B cell (primary cell): Measurements from ENCODE around the gene CASTOR1. TPM values are rescaled to one million over a fixed set of nuclear protein-coding genes. Genes with fewer than 3 reads are reported as not detected.

Experiments used
- ATAC-seq: fragments of 200-7000 bp; cut with Tn5 transposase; one replicate; pipeline ENCODE4 v1.10.0; 2021; ENCODE audit warnings: low read depth, mild to moderate bottlenecking, moderate number of reproducible peaks, moderate library complexity
- CTCF ChIA-PET: fragments of 350-600 bp; sonication (Branson Sonifier 250); formaldehyde crosslinking; loops from one replicate; lab custom pipeline; 2021; ENCODE audit warnings: antibody characterized with exemption, inconsistent platforms; lab: Charles Lee
- POLR2A ChIA-PET: fragments of 350-600 bp; sonication (Branson Sonifier 250); formaldehyde crosslinking; loops from one replicate; lab custom pipeline; 2021; ENCODE audit warnings: antibody characterized with exemption; lab: Charles Lee
- DNase-seq: peaks from one replicate; pipeline ENCODE4 v3.0.0; 2013
- H2AFZ ChIP-seq: 2 replicates; pipeline ENCODE4 v1.6.1; 2012; ENCODE audit warnings: mild to moderate bottlenecking, low read depth, low read length; ENCODE audit not compliant: insufficient read depth, poor library complexity, severe bottlenecking
- H3K27ac ChIP-seq, 2 donors: 1 replicate in 1 of 2; 2 replicates in 1 of 2; pipeline ENCODE4 v1.5.1; 2012 to 2013; ENCODE audit warnings: low read length in 2 of 2, mild to moderate bottlenecking in 2 of 2, moderate library complexity in 1 of 2
- H3K27me3 ChIP-seq, 4 experiments: fragments of 200-600 bp in 1 of 4; sonication (generic) in 1 of 4; replicated peaks in 1 of 4; 1 replicate in 2 of 4; 2 replicates in 2 of 4; pipeline versions ENCODE4 v1.6.1 to v1.7.0; 2013 to 2016; ENCODE audit warnings: low read length in 3 of 4, mild to moderate bottlenecking in 2 of 4, mixed read lengths in 1 of 4, moderate library complexity in 1 of 4; ENCODE audit not compliant: insufficient read depth in 4 of 4, control insufficient read depth in 3 of 4; ENCODE audit errors: control extremely low read depth in 1 of 4
- H3K36me3 ChIP-seq, 2 experiments: replicated peaks in 1 of 2; 1 replicate in 1 of 2; 2 replicates in 1 of 2; pipeline versions ENCODE4 v1.6.1 to v1.7.1; 2013; ENCODE audit warnings: low read length in 1 of 2; ENCODE audit not compliant: insufficient read depth in 2 of 2, control insufficient read depth in 1 of 2; ENCODE audit errors: control extremely low read depth in 1 of 2, extremely low read depth in 1 of 2
- H3K4me1 ChIP-seq, 2 donors: fragments of 200-600 bp in 1 of 2; sonication (generic) in 1 of 2; 1 replicate in 1 of 2; 2 replicates in 1 of 2; pipeline versions ENCODE4 v1.5.1 to v1.6.1; 2013 to 2017; ENCODE audit warnings: low read length in 2 of 2; ENCODE audit not compliant: control insufficient read depth in 2 of 2, insufficient read depth in 2 of 2
- H3K4me2 ChIP-seq: replicated peaks from 2 replicates; pipeline ENCODE3; 2012; ENCODE audit warnings: mild to moderate bottlenecking, low read depth, low read length; ENCODE audit not compliant: poor library complexity, severe bottlenecking
- H3K4me3 ChIP-seq, 5 experiments: fragments of 200-600 bp in 1 of 5; sonication (generic) in 1 of 5; 1 replicate in 3 of 5; 2 replicates in 2 of 5; pipeline versions ENCODE4 v1.5.1 to v1.7.0; 2011 to 2016; ENCODE audit warnings: low read length in 4 of 5, mild to moderate bottlenecking in 4 of 5, low read depth in 2 of 5, control low read depth in 1 of 5, moderate library complexity in 1 of 5; ENCODE audit not compliant: insufficient read depth in 1 of 5; ENCODE audit errors: control extremely low read depth in 1 of 5, extremely low read depth in 1 of 5
- H3K79me2 ChIP-seq: fragments of 200-600 bp; sonication (generic); one replicate; pipeline ENCODE4 v1.6.0; 2016; ENCODE audit warnings: low read length; ENCODE audit not compliant: control insufficient read depth, insufficient read depth
- H3K9ac ChIP-seq: fragments of 200-600 bp; sonication (generic); 2 replicates; pipeline ENCODE4 v1.6.1; 2017; ENCODE audit warnings: mild to moderate bottlenecking, low read length, moderate library complexity
- H3K9me3 ChIP-seq, 3 donors: one replicate each; pipeline versions ENCODE4 v1.6.1 to v1.7.1; 2013; ENCODE audit warnings: low read length in 2 of 3; ENCODE audit not compliant: control insufficient read depth in 2 of 3, insufficient read depth in 1 of 3; ENCODE audit errors: control extremely low read depth in 1 of 3
- H4K20me1 ChIP-seq: 2 replicates; pipeline ENCODE4 v1.6.0; 2012; ENCODE audit warnings: mild to moderate bottlenecking, low read length; ENCODE audit not compliant: insufficient read depth, control insufficient read depth, poor library complexity, severe bottlenecking
- H3K27ac Mint-ChIP-seq: one replicate; pipeline ENCODE4 v1.8.0; 2021; ENCODE audit warnings: mixed read lengths
- H3K27me3 Mint-ChIP-seq: one replicate; pipeline ENCODE4 v1.8.0; 2021; ENCODE audit warnings: mixed read lengths
- H3K4me1 Mint-ChIP-seq: one replicate; pipeline ENCODE4 v1.8.0; 2021; ENCODE audit warnings: mixed read lengths
- H3K4me3 Mint-ChIP-seq: one replicate; pipeline ENCODE4 v1.8.0; 2021; ENCODE audit warnings: mixed read lengths
- H3K9me3 Mint-ChIP-seq: one replicate; pipeline ENCODE4 v1.8.0; 2022; ENCODE audit warnings: mixed read lengths; ENCODE audit not compliant: insufficient read depth
- CTCF ChIP-seq: fragments of 200-600 bp; IDR thresholded peaks from one replicate; pipeline ENCODE4 v1.8.0; 2022; ENCODE audit warnings: antibody characterized with exemption, mild to moderate bottlenecking
- EZH2 ChIP-seq: IDR thresholded peaks from 2 replicates; pipeline ENCODE4 v1.6.1; 2012; ENCODE audit warnings: borderline replicate concordance, low read depth, mild to moderate bottlenecking, moderate library complexity, low read length; ENCODE audit not compliant: insufficient read depth, poor library complexity, severe bottlenecking
- WGBS: methylation state at CpG from one replicate; pipeline ENCODE4 v1.1.5; 2013; ENCODE audit warnings: missing lambda C conversion rate; ENCODE audit not compliant: insufficient coverage; 5-methylcytosine and 5-hydroxymethylcytosine counted together
- intact Hi-C: fragments of 100-400 bp; cut with micrococcal nuclease; formaldehyde crosslinking; loops from one replicate; pipeline ENCODE4 v1.10.0; 2022
- polyA plus RNA-seq: library from polyadenylated mRNA; depleted of rRNA; stranded (reverse); fragments of >200 nt; gene quantifications from 2 replicates; pipeline ENCODE4 v1.2.3, GENCODE V29; 2012
- total RNA-seq, 2 donors: library from RNA; stranded (reverse); fragments of 120-200 nt in 1 of 2; gene quantifications; 1 replicate in 1 of 2; 2 replicates in 1 of 2; pipeline versions ENCODE4 v1.2.3 to v1.2.4, GENCODE V29; 2013 to 2022

The CASTOR1 gene
- total and polyA plus RNA-seq, 2 donors (not counting 1 experiment from before 2014, with no cell fraction given) = 16.3 to 18.4 TPM

- intact Hi-C loops = loop anchor here (1.0 to 5.0 kb wide), 6 partner anchors 21 to 1676 kb away; partner anchors contain the start of genes SF3A1, XBP1 and YWHAH
- Histone ChIP-seq H3K27ac (peak within 1 kb of the TSS; percentile 95 to 97), H3K27me3 (no peaks in the 10 kb centered on the region), H3K4me3 (peak within 1 kb of the TSS; percentile 53 to 88 (median 76)), H3K36me3 (peaks cover 1 to 2% of the 10 kb centered on the region in 2 experiments), H2AFZ (peak within 1 kb of the TSS; percentile 70), H3K9ac (peak within 1 kb of the TSS; percentile 87), H3K4me1 (peaks cover 20 to 39% of the 10 kb centered on the region in 2 donors), H4K20me1 (no peaks in the 10 kb centered on the region), H3K79me2 (peaks cover 14% of the 10 kb centered on the region), H3K9me3 (no peaks in the 10 kb centered on the region), H3K4me2 (peak within 1 kb of the TSS; percentile 99)
- Mint-ChIP-seq H3K27me3 (no peaks in the 10 kb centered on the region), H3K4me1 (peaks cover 35% of the 10 kb centered on the region), H3K27ac (peak within 1 kb of the TSS; percentile 97), H3K4me3 (peak within 1 kb of the TSS; percentile 98), H3K9me3 (no peaks in the 10 kb centered on the region)
- ChIA-PET POLR2A (no interaction called here), CTCF (interaction anchor here (0.6 to 1.3 kb wide), 2 partner anchors 119 to 159 kb away, joined by 4 to 5 read pairs; no protein-coding TSS in a partner anchor)
- peak; percentile 85 for DNase-seq
- TF ChIP-seq CTCF = no peak
- TF ChIP-seq EZH2 = no peak
- peak; percentile 36 for ATAC-seq
- under 1% methylated on average over 34 of the region's 35 CpGs for WGBS
Measured at GRCh38 chr22:30266445-30267381, 22.6 kb downstream of the CASTOR1 start, which contains the start of gene OSM. TSS of gene OSM (minus strand) at chr22:30266851. CDS start at chr22:30266799, 52 bp downstream.
